ENCODE measurements around the gene HPCA.

DNA sequence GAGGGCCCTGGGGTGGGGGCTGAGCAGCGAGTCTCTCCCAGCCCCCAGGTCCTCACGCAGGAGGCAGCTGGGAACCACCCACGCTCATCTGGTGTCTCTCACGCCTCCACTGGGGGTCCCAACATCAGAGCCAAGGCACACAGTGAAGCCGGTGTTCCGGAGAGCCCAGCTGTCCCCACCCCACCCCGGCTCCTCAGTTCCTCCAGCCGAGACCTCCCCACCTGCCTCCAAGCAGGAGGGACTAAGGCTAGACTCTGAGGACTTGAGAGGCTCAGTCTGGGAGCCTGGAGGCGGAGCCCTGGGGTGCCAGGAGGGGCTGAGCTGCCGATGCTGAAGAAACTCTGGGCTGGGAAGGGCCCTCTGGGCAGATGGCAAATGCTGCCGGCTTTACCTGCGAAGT is 1.6 kb upstream of the HPCA start:
- no peak for TF ChIP-seq POLR2A (IDR thresholded peaks at IDR 0.05)
- TF ChIP-seq CTCF (IDR thresholded peaks at IDR 0.05), result no peak

Measured in esophagus squamous epithelium (tissue), 4 donors.